Fibroblast of skin of abdomen (primary cell): ENCODE measurements around the gene FADD. TPM values are rescaled to one million over a fixed set of nuclear protein-coding genes. Genes with fewer than 3 reads are reported as not detected.

ENCODE experiments used
- DNase-seq: peaks from one replicate; pipeline ENCODE4 v3.0.0-alpha.2; 2013
- polyA plus RNA-seq, 2 experiments: library from polyadenylated mRNA; unstranded; fragments of 120-200 nt; gene quantifications; one replicate each; pipeline ENCODE4 v1.2.1, GENCODE V29; 2013; ENCODE audit not compliant: insufficient read length in 2 of 2

Gene FADD, protein sequence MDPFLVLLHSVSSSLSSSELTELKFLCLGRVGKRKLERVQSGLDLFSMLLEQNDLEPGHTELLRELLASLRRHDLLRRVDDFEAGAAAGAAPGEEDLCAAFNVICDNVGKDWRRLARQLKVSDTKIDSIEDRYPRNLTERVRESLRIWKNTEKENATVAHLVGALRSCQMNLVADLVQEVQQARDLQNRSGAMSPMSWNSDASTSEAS
- polyA plus RNA-seq (2013, experiment 1 of 2; ENCODE audit: insufficient read length), result 25.4 TPM
- 28.0 TPM for polyA plus RNA-seq (2013, experiment 2 of 2; ENCODE audit: insufficient read length)

DNA sequence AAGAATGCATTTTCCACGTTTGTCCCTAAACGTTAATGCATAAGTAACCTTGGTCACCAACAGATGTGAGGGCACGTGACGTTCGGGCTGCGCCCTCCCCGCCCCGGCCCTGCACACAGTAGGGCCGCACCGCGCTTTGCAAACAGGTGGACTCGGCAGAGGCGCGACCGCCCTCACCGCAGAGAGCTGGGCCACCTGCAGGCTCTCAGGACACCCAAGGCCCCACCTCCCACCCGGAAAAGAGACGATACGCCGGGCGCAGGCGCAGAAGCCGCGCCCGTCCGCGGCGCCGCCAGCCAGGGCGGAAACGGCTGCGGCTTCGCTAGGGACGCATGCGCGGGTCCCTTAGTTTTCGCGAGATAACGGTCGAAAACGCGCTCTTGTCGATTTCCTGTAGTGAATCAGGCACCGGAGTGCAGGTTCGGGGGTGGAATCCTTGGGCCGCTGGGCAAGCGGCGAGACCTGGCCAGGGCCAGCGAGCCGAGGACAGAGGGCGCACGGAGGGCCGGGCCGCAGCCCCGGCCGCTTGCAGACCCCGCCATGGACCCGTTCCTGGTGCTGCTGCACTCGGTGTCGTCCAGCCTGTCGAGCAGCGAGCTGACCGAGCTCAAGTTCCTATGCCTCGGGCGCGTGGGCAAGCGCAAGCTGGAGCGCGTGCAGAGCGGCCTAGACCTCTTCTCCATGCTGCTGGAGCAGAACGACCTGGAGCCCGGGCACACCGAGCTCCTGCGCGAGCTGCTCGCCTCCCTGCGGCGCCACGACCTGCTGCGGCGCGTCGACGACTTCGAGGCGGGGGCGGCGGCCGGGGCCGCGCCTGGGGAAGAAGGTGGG is at the start of gene FADD:
FADD (plus strand) TSS at position 377 of the 831 bp plus-strand sequence; CDS start at position 541, 164 bp downstream.
- peak; percentile 92 for DNase-seq

DNA sequence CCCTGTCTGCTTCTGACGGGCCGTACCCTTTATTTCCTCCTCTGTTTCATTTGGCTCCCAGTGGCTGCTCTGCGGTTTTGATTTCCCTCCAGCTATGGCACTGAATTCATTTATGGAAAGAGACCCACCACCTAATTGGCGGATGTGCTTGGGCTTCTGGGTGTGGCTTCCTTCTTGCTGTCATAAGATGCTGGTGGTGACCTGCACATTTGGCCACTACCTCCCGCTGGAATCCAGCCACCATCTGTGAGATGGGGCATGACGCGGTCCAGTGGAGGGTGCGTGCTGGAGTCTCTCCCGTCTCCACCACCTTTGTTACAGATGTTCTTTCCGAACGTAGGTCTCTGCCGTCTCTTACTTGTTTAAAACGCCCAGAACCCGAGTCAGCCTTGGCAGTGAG is 47.7 kb upstream of the FADD start:
- DNase-seq, result no peak

DNA sequence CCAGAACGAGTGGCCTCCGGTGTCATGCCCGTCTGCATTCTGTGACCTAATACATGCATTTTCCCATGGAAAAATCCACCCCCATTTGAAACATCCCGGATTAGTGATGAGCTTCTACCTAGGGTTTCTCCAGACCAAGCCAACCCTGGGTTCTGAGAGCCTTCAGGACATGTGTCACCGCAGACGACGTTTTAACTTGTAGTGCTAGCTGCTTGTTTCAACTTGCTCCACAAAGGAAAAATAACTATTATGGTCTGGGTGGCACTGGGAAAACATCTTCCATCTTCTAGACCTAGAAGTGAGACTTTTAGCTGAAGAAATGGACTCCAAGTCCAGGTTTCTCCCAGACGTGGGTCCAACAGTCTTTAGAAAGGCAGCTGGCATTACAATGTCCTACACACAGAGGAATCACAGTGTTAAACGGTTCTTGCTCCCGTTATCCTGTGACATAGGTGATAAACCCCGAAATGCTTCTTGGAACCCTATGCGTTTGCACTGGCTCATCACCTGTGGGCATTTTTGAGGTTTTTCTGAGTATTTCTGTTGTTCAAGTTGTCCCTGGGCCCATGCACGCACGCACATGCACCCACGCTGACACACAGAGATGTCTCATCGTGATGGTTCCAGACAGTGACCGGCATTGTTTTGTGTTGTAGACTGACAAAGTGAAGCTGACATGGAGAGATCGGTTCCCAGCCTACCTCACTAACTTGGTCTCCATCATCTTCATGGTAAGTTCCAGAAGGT is 46.6 kb upstream of the FADD start:
- no peak for DNase-seq

DNA sequence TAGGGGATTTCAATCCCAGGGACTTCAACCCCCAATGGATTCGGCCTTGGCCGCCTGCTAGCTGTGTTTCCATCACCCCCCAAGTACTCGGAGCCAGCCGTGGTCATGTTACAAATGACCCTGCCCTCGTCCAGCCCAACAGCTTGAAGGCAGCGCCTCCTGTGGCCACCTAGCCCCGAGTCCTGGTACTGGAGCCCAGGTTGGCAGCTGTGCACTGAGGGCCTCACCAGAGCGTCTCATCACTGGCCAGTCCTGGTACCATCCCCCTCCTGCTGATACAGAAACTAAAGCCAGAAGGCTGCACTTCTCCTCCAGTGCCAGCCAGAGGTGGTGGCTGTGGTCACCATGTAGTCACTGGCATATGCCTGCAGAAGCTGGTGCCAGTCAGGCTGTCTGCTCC is 44.9 kb upstream of the FADD start:
- DNase-seq, result no peak

DNA sequence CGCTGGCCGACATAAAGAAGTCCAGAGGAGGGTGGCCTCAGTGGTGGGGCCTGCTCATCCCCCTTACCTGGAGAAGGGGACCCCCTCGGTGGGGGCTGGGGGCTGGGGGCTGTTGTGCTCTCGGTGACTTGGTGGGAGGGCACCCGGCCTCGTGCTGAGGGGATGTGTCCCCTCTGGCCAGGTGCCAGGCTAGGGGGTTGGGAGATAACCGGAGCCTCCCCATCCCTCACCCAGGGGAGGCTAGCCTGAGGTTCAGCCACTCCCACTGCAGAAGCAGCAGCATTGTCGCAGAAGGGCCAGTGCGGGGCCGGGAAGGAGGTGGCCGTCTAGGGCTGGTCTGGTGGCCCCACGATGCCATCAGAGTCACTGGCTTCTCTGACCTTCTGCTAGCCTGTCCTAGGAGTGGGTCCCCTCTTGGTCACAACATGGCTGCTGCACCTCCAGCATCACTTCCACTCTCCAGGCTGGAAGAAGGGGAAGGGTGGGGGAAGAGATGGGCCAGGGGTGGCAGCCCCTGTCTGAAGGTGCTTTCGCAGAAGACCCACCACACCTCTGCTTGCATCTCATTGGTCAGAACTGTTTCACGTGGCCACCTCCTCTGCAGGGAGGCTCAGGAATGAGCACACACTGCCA is 44.2 kb upstream of the FADD start:
- DNase-seq, result no peak

DNA sequence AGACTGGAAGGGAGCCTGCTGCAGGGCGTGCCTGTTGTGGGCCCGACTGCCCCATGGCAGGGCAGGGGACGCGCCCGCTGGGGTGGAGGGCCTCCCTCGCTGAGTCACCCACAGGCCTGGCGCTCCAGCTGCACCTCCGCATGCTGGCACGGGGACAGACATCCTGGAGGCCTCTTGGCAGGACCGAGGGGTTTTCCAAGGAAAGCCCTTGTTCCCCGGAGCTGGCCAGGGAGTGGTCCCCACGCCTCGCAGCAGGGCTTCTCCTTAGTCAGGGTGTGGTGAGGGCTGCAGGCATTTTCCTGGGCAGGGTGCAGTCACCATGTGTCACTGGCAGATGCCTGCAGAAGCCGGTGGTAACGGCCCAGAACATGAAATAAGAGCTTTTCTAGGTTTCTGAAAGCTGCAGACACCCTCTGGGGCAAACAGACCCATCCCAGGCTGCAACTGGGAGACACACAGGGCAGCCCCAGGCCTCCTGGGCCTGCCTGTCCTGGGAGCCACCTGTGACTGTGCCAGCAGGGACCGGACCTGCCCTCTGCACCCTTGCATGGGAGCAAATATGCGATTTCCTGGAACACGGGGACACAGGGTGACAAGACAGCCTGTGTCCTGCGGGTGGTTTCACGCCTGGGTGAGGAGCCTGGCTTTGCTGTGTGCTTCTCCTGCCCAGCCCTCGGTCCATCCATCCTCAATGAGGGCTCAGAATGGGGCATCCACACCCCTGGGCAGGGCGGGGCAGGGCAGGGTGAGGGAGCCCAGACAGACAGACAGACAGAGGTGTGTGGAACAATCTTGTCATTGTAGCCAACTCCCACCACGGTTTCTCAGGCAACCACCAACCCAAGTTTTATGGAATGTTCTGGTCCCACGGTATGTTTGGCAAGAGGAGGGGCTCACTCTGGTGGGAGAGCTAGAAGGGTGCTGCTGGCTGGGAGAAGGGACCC is 43.2 kb upstream of the FADD start:
- no peak for DNase-seq

DNA sequence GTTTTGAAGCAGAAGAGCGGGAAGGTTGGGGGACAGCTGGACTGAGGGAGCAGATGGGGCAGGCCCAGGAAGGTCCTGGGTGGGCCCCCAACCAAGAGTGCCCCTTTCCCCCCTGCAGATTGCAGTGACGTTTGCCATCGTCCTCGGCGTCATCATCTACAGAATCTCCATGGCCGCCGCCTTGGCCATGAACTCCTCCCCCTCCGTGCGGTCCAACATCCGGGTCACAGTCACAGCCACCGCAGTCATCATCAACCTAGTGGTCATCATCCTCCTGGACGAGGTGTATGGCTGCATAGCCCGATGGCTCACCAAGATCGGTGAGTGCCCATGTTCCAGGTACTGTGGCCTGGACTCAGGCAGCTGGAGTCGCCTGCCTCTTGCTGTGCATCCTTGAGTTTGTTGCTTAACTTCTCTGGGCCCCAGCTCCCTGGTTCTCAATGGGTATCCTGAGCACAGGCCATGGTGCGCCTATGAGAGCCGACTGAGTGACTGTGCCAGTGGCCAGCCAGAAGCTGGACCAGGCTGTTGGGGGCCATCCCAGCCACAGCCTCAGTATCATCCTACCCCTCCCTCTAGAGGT is 42.0 kb upstream of the FADD start:
- no peak for DNase-seq

DNA sequence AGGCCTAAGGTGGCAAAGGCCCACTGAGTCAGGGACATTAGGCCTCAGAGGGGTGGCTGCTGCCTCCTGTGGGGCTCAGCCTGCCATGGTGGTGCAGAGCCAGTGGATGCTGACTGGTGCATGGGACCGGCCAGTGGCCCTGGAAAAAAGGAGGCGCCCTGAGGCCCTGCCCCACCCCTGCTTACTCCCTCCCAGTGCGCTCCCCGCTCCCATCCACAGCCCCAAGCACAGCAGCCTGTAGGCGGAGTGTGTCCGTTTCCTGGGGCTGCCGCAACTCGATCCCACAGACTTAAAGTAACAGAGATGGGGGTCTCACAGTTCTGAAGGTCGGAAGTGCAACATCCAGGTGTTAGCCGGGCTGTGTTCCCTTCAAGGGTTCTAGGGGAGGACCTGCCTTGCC is 38.4 kb upstream of the FADD start:
- no peak for DNase-seq

DNA sequence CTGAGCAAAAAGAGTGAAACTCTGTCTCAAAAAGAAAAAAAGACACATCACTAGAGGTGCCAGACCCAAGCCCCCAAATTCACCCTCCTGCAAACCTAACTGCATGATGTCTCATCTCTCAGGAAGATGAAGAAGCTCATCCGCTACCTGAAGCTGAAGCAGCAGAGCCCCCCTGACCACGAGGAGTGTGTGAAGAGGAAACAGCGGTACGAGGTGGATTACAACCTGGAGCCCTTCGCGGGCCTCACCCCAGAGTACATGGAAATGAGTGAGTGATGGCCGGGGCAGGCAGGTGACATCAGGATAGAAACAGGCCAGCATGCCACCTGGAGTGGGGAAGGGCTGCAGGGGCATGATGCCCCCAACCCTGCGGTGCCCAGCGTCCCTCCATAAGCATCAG is 36.0 kb upstream of the FADD start:
- DNase-seq, result no peak

DNA sequence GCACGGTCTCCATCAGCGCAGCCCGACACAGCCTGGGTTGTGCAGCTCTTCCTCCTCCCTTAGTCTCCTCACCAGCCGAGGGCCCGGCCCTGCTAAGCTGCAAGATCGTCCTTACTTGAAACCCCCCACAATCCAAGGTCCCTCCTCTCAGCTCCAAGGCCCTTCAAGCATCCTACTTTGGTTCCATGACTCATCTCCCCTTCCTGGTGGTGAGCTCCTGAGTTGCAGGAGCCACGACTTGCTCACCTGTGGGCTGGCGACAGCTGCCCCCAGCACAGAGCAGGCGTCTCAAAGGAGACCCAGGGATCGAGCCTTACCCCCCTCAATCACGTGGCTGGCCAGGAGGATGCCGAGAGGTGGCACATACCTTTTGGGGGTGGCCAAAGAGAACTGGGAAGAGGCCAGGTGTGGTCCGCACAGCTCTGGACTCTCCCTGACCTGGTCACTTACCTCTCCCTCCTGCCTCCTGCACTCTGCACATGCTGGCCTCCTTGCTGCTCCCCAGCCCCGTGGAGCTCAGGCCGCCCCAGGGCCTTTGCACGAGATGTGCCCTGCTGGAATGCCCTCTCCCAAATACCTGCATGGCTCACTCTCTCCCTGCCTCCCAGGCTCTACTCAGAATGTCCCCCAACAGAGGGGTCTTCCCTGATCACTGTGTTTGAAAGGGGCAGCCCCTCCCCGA is 35.2 kb upstream of the FADD start:
- no peak for DNase-seq

DNA sequence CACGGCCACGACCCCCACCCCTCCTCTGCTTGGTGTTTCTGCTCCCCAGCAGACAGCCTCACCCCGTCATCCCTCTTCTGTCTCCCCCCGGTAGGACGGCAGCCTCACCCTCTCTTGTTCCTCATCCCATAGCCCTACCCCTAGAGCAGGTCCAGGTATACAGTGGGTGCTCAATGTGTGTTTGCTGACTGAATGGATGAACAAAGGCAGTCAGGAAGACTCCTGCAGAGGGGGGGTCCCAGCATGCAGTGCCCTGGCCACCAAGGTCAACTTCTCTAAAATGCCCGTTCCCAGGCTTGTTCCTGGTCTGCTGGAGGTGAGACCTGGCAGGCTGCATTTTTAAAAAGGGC is 34.7 kb upstream of the FADD start:
- DNase-seq, result no peak

DNA sequence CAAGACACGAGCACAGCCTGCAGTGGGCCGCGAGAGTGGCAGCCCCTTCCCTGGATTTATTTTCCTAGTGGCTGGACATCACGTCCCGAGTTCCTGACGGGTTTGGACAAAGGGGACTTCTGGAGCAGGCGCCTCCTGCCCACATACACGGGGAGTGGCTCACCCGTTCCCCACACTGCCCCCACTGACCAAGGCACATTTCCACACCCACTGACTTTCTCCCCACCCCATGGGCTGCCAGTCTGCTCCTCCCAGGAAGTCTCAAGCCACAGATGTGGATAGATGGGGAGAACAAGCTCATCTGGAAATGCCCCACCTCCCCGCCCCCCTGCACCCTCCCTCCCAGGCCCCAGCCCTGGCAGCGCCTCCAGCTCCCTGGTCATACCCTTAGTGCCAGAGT is 34.0 kb upstream of the FADD start:
- no peak for DNase-seq

DNA sequence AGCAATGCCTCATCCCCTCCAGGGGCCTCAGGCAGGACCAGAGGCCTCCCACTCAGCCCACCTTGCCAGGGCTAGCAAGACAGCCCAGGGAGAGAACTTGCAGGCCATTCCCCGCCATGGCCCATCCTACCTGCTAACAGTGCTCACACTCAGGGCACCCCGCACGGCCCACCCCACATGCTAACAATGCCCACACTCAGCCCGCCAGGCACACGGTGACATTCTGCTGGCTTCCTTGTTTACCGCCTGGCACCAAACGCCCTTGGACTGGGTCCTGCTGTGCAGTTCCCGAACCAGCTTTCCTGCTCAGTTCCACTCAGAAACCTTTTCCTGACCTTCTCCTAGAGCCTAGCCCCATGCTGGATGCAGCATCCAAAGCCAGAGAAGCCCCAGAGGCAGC is 33.5 kb upstream of the FADD start:
- DNase-seq, result no peak

DNA sequence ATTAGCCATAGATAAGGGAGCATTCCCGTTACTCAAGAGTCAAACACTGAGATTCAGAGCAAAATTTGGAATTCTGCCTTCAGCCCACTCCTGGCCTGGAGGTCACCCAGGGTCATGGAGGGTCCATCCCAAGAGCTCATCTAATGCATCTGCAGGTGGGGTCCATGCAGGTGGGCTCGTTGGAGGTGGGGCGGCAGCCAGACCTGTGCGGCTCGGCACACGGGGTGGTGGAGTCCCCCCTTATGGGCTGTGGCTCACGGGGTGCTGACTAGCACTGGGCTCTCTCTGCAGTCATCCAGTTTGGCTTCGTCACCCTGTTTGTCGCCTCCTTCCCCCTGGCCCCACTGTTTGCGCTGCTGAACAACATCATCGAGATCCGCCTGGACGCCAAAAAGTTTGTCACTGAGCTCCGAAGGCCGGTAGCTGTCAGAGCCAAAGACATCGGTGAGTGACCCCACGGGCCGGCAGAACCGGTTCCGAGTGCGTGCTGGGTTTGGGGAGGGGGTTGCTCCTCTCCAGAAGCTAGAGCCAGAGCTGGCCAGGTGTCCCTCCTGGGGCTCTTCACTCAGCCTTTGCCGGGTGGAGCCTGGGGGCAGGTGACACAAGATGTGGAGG is 32.4 kb upstream of the FADD start:
- DNase-seq, result no peak

DNA sequence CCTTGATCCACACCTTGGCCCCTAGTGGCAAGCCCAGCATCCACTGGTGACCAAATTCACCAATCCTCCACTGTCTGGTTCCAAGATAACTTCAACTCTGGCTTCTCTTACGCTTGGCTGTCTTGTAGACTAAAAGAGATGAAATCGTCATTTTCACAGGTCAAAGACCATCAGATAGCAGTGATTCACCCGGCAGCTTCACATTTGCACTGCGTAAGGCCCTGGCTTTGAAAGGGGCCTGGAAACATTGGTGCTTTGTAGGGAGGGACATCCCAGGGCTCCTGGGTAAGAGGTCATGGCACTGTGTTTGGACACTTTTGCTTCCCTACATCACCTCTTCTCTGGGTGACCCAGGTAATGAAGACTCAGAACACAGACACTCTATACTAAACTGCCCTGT is 30.1 kb upstream of the FADD start:
- no peak for DNase-seq

DNA sequence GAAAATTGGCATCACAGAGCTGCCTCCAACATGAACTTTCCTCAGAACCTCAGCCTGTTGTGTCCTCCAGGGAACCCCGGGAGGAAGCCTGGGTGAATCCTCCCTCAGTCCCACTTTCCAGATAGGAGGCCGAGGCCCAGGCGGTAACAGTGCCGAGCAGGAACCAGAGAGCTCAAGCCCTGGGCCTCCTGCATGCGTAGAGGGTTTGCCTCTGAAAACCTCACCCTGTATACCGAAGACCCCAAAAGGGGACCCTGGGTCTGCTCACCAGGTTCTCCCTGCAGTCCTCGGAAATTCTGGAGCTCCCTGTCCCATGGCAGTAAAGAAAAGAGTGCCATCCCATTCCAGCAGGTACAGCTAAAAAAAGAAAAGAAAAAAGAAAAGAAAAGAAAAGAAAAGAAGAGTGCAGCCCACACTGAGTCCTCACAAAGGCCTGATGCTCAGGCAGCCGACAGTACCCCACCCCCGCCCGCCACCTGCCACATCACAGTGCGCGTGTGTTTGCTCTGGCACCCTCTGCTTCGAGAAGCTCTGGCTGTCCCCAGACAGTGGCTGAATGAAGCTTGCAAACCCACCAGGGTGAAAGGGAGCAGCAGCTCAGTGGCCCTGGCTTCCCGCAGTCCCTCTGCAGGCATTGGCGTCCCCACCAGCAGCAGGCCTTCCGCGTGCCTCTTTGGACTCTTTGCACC is 28.4 kb upstream of the FADD start:
- DNase-seq, result no peak

DNA sequence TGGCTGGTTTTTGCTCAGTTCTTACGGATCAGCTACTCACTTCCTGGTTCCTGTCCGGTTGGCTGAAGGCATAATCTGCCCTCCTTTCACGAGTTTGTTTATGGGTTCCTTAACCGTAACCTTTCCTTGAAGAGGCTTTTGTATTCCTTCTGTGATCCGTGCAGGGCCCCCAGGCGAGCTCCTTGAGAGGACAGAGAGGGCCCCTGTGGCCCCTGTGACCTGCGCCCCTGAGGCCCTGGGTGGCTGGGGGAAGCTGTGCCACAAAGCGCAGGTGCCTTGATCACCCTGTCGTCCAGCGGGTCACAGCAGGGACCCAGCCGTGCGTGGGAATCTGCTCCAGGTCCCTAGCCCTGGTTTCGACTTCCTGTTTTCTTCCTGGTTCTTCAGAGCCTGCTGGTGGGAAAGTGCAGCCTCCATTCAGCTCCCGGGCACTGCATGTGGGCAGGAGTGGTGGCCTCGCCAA is 27.8 kb upstream of the FADD start:
- no peak for DNase-seq

DNA sequence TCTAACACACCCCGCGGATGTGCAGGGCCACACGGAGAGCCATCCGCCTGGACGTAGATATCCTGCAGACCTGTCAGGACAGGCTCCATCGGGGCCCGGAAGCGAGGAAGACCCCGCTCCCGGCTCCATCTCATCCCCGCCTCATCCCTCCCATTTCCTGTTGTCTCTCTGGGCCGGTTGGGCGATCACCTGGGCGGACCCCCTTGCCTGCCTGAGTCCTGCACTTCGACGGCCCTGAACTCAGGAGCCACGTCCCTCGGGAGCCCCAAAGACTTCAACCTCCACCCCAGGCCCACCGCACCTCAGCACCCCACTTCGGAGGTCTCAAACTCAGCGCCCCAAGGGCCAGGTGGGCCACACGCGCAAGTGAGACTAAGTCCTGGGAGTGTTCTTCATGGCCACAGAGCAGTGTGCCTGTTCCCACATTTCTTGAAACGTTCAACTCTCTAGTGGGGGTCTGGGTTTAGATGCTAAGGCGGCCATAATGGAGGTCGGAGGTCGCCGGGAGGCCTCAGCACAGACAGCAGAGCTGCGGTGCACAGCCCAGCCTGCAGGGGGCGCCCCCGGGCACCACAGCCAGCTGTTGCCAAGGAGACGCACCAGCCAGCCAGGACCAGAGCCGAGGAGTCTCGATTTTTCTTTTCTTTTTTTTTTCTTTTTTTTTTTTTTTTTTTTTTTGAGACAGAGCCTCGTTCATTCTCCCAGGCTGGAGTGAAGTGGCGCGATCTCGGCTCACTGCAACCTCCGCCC is 26.0 kb upstream of the FADD start:
- no peak for DNase-seq

DNA sequence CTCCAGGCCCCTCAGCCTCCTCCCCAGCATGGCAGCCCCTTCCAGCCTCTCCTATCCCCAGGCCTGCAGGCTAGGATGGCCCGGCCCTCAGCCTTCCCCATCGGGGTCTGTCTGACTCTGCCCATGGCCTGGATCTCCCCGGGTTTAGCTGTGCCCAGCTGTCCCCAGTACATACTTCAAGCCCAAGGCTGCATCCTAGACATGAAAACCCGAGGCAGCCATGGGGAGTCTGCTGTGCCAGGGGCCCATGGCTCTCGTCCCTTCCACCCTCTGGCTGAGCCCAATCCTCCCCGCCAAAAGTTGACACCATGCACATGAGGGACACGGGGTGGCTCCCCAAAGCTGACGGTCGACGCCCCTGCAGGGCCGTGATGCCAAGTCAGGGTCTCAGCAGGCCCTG is 22.2 kb upstream of the FADD start:
- no peak for DNase-seq
